T-helper 22 cell (primary cell): ENCODE results near the gene SRPK3.
A peak's percentile ranks its signal among the peaks of the same experiment; 100 is the strongest.
"Not testable (repeated sequence)": the region's sequence is repeated elsewhere in the genome, so short reads cannot be mapped to it uniquely, and the experiment has no call there.

Experiments
- DNase-seq: peaks from one replicate; pipeline ENCODE4 v3.0.0-alpha.2; 2020; ENCODE audit warnings: low read depth

The SRPK3 gene

GRCh38 chrX:153746359-153746758 lies 34.5 kb upstream of the SRPK3 start:
- DNase-seq: no peak

- not testable (repeated sequence) for DNase-seq
Measured at GRCh38 chrX:153746991-153747390, 33.9 kb upstream of the SRPK3 start.

DNA sequence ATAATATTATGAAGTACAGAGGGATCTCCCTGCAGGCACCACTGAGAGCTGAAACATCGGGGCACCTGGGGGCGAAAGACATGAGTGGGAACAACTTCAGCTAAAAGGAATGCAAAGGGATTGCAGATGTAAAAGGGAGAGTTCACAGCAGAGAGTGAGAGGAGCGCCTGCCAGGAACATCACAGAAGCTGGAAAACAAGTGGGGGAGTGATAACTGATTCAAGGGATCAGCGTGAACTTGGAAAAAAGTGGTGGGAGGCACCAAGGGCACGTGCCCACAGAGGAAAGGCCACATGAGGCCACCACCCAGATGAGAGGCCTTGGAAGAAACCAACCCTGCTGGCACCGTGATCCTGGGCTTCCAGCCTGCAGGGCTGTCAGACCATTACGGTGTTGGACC lies 31.8 kb upstream of the SRPK3 start:
- DNase-seq: not testable (repeated sequence)

DNA sequence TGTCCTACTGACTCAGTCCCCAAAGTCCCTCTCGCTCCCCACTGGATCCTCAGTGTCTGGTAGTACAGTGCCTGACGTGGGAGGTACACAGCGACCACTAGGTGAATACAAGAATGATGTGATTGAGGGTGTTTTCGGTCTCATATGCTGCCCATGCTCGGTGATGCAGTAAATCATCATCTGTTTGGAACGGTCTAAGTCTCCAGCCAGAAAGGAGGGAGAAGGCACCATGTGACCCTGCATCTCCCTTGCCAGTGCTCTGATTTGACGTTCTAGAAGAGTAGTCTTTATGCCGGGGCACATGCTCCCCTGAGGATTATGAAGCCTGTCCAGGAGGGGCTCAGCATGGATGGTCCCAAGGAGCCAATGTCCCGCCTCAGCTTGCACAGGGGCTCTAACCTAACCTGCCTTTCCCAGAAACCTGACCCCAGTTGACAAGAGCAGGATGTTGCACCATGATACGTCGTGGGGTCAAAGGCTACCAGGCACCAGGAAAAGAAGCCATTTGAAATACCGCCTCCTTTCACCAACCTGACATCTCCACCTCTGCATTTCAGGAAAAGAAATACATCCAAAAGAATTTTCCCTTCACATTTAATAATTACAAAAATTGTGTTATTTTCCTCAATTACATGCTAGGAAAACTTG lies 30.6 kb upstream of the SRPK3 start:
- DNase-seq: no peak

DNA sequence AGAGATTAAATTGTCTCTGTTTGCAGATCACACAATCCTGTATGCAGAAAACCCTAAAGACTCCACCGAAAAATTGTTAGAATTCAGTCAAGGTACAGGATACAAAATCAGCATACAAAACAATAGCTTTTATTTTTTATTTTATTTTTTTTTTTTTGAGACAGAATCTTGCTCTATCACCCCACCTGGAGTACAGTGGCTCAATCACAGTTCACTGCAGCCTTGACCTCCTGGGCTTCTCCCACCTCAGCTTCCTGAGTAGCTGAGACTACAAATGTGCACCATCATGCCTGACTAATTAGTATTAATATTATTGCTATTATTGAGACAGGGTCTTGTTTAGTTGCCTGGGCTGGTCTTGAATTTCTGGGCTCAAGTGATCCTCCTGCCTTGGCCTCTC lies 25.7 kb upstream of the SRPK3 start:
- no peak for DNase-seq

DNA sequence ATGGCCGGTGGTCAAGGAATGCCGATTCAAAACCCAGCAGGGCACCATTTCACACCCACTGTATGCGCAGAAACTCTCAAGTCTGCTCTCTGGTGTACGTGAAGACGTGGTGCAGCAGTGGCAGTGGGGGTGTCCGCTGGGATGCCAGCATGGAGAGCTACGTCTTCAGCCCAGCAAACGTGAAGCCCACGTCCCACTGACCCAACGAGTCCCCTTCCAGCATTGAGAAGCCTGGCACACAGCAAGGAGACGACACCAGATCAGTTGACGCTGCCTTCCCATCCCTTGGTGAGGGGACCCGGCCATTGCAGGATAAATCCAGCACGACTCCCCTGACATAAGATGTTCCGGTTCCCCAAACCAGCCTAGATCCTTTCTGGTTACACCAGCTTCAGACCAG lies 19.0 kb upstream of the SRPK3 start:
- DNase-seq: no peak

- no peak for DNase-seq
Measured at GRCh38 chrX:153762626-153763173, 18.1 kb upstream of the SRPK3 start.

- no peak for DNase-seq
Measured at GRCh38 chrX:153763298-153763932, 17.4 kb upstream of the SRPK3 start.

DNA sequence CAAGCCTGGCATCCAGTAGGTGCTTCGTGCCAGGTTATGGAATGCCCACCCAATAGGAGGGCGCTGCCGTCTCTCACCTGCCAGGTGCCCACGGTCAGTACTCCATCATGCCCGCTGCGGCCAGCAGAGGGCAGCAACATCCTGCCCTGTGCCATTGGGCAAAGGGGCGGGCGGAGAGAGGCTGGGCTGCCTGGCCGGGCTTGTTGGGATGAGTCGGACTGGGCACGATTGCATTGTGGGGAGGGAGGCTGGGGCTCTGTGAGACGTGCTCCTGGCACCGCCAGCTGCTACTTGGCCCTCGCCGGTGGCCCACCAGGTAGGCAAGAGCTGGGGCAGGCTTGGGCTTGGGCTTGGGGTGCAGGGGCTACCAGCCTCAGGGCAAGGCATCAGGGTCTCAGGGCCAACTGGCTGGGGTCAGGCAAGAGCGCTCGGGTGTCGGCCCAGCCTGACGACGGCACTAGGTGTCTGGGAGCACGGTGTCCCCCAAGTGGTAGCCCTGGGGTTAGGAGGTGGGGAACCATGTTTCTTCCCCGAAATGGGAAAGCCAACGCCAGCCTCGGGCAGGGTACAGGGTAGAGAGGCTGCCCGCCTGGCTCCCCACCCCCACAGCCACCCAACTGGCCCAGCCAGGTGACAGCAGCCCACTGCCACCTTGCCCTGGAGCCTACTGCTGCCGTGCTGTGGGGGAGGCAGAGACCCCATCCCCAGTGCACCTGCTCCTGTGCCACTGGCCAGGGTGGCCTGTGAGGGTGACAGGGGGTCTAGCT lies 16.7 kb upstream of the SRPK3 start, which contains the start of gene PLXNB3:
TSS of gene PLXNB3 (plus strand) at position 261 of the 767 bp plus-strand sequence. CDS start 1,287 bp downstream, outside the sequence.
- DNase-seq: peak; percentile 43

DNA sequence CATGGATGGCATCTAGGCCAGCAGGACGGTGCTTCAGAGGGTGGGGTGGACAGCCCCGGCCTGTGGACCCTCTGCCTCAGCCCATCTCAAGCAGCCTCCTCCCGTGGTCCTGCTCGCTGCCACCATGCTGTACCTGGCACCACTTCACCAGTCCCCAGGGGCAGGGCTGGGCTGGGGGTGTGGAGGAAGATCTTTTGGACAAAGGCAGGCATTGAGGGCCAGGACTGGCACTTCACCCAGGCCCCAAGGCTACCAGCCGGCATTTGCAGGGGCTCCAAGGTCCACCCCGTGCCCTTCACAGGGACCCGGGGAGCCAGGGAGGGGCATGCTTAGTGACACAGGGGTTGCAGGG lies 16.1 kb upstream of the SRPK3 start:
- DNase-seq: no peak

- no peak for DNase-seq
Measured at GRCh38 chrX:153765138-153766079, 15.4 kb upstream of the SRPK3 start.

DNA sequence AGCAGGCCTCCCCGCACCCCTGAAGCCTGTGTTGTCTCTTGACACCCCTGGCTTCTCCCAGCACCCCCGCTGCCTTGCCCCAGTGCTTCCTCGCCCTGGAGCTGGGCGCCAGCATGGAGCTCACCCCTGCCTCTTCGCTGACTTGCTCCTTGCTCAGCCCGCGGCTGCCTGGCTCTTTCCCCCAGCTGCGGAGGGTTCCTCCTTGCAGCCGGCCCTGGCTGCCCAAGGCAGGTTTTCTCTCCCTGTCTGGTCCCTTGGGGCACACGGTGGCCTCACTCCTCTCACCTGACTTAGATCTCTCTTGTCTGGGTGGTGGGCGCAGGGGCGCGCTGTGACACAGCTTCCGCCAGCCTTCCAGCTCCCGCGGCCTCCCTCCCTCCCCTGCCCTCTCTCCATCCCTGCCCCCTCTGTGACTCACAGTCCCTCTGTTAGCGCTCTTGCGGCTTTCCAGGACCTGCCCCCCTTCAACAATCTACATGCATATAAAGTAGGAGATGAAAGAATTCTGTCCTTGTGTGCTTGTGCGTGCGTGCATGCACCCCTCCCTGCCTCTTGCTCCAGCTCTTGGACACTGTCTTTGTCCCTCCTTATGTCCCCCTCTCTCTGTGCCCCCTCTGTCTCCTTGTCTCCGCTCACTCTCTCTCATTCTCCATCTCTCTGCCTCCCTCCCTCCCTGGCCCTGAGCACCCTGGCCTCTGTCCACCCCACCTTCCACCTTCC lies 14.6 kb upstream of the SRPK3 start:
- no peak for DNase-seq

DNA sequence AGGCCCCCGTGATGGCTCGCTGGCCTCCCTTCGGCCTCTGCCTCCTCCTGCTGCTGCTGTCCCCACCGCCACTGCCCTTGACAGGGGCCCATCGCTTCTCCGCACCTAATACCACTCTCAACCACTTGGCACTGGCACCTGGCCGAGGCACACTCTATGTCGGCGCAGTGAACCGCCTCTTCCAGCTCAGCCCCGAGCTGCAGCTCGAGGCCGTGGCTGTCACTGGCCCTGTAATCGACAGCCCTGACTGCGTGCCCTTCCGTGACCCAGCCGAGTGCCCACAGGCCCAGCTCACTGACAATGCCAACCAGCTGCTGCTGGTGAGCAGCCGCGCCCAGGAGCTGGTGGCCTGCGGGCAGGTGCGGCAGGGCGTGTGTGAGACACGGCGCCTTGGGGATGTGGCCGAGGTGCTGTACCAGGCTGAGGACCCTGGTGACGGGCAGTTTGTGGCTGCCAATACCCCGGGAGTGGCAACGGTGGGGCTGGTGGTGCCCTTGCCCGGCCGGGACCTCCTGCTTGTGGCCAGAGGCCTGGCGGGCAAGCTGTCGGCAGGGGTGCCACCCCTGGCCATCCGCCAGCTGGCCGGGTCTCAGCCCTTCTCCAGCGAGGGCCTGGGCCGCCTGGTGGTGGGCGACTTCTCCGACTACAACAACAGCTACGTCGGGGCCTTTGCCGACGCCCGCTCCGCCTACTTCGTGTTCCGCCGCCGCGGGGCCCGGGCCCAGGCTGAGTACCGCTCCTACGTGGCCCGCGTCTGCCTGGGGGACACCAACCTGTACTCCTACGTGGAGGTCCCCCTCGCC lies 13.8 kb upstream of the SRPK3 start:
- DNase-seq: no peak

GRCh38 chrX:153767674-153768055 lies 13.2 kb upstream of the SRPK3 start:
- no peak for DNase-seq

DNA sequence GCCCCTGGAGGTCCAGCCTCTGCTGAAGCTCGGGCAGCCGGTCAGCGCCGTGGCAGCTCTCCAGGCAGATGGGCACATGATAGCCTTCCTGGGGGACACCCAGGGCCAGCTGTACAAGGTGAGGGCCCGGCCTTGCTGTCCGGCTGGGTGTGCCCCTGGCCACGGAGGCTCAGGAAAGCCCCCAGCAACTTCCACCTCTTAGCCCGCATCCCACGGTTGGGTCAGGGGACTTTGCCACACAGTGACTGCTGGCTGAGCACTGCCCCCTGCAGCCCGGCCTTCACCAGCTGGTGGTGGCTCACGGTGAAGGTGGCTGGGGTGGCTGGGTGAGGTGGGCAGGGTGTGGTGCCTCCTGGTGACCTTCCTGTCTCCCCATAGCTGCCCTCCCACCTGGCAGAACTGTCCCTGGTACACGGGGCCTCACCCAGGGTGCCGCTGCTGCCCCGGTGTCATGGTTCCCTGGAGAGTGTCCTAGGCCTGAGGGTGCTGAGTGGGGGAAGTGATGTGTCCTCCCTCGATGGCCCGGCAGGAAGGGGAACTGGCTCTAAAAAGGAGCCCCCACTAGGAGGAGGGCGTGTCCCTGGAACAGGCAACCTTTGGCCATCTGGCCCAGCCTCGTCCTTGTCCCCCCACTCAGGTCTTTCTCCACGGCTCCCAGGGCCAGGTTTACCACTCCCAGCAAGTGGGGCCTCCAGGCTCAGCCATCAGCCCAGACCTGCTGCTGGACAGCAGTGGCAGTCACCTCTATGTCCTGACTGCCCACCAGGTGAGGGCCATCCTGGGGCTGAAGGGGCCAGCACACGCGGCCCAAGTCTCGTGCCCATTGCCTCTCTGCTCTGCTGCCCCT lies 12.3 kb upstream of the SRPK3 start:
- DNase-seq: no peak

DNA sequence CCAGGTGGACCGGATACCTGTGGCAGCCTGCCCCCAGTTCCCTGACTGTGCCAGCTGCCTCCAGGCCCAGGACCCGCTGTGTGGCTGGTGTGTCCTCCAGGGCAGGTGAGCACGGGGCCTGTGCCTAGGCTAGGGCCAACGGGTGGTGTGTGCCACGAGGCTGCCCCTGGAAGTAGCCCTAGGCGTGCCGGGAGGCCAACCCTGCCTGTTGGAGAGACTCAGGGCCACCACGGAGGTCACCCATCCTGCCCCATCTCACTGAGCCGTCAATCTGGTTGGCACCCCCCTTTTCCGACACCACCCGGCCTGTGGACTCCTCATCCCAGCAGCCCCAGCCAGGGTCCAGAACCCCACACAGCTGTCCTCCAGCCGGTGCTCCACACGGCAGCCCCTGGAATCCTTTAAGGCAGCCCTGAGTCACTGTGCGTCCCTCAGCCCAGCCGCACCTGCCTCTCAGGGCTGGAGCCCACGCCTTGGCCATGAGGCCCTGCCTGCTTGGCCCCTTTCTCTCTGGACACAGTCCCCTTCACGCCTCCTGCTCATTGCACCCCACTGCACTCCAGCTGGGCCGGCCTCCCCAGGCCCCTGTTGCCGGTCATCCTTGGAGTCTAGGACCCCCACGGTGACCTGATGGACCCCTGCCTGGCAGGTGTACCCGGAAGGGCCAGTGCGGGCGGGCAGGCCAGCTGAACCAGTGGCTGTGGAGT lies 11.5 kb upstream of the SRPK3 start:
- no peak for DNase-seq

GRCh38 chrX:153769865-153770600 lies 10.8 kb upstream of the SRPK3 start:
- no peak for DNase-seq
